ENCODE results near the gene NUDC. TPM values are rescaled to one million over a fixed set of nuclear protein-coding genes. Genes with fewer than 3 reads are reported as not detected.

The NUDC gene
- total and polyA plus RNA-seq, 10 of the 15 experiments (the other 5 are each of a cell fraction or from before 2014, with no cell fraction given) = 5.5 to 227 (median 67.4) TPM

GRCh38 chr1:26888231-26888630 lies 33.3 kb upstream of the NUDC start (continued):
- no peak for TF ChIP-seq BCL3 (IDR thresholded peaks at IDR 0.05; ENCODE audit: borderline replicate concordance, insufficient read depth, low read depth, low read length, poor library complexity, severe bottlenecking)

DNA sequence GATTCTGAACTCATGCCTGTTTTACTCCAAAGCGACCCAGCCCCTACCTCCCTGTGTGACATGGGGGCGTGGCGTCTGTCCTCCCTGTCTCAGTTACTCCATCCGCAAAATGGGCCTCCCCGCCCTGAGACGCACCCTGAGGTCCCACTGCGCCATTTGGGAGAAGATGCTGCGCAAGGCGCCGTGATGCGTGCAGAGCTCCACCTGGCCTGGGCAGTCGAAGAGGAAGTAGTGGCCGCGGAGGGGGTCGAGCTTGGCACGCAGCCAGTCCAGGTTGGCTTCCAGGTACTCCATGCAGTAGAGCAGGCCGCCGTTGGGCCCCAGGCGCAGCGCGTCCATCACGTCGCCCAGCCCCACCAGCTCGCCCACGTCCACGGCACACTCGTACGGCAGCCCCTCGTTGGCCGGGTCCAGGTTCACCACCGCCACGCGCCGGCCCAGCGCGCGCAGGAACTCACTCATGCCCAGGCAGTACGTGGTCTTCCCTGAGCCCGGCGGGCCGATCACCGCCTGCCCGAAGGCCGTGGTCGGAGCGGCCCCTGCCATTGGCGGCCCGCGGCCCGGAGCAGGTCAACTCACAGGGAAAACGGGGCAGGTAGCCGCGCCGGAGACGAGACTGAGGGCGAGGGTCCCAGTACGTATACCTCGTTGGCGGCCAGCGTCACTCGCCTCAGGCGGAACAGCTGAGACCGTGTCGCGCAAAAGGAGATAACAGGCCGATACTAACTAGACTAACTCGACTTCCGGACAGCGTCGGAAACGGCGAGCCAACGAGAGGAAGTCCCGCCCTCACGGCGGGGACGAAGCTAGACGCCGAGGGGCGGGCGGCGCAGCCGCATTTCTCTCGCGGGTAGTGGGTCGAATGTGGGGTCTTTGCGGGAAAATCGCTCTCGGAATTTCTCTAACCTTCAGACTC lies 31.7 kb upstream of the NUDC start, which contains the start of gene GPN2:
TSS of gene GPN2 (minus strand) at position 733 of the 916 bp plus-strand sequence. CDS start at position 546, 187 bp downstream.
- ATAC-seq = peak; percentile 98
- Histone ChIP-seq H3K9me3 (replicated peaks; ENCODE audit: control insufficient read depth, insufficient read depth, low read length) (no peaks in the 10 kb centered on the region), H3K4me3 (peak within 1 kb of the TSS; percentile 96), H3K27ac (ENCODE audit: control insufficient read depth, insufficient read depth) (peak within 1 kb of the TSS; percentile 82), H3K79me2 (ENCODE audit: control insufficient read depth, insufficient read depth, low read length) (peaks cover 23% of the 10 kb centered on the region), H2AFZ (ENCODE audit: control insufficient read depth, low read depth, low read length) (peak within 1 kb of the TSS; percentile 71), H4K20me1 (ENCODE audit: control insufficient read depth, insufficient read depth) (0 out of 2 replicates have a peak, but pooled peaks cover 3% of the 10 kb centered on the region), H3K36me3 (ENCODE audit: control insufficient read depth in 2 of 2, insufficient read depth in 2 of 2, low read length in 1 of 2) (peaks cover 9 to 14% of the 10 kb centered on the region in 2 experiments), H3K27me3 (replicated peaks in 1 of 2; ENCODE audit: control insufficient read depth in 2 of 2, insufficient read depth in 2 of 2, low read length in 1 of 2) (no peaks in the 10 kb centered on the region), H3K4me1 (ENCODE audit: control insufficient read depth, insufficient read depth, low read length) (peaks cover 9% of the 10 kb centered on the region), H3K9ac (ENCODE audit: control insufficient read depth, insufficient read depth, low read length) (peak within 1 kb of the TSS; percentile 92), H3K4me2 (ENCODE audit: control insufficient read depth, insufficient read depth) (peak within 1 kb of the TSS; percentile 99)
- CTCF ChIA-PET = interaction anchor here (0.6 to 4.8 kb wide), 11 partner anchors 9 to 359 kb away, joined by 3 to 31 read pairs (median 6); partner anchors contain the start of gene GPATCH3
- DNase-seq (ENCODE audit: low read depth, low spot score) = peak; percentile 46
- SMC1A ChIA-PET (ENCODE audit: uncharacterized antibody, unreplicated experiment) = interaction anchor here (0.6 to 4.4 kb wide), 9 partner anchors 8 to 287 kb away, joined by 3 to 18 read pairs (median 3); partner anchors contain the start of gene GPATCH3
- RAD21 ChIA-PET (ENCODE audit: unreplicated experiment) = interaction anchor here (0.5 to 2.0 kb wide), 7 partner anchors 11 to 389 kb away, joined by 3 to 12 read pairs (median 3); partner anchors contain the start of genes GPATCH3 and PIGV
- BruUV-seq (replicated peaks) = no TSS peak
- POLR2A ChIA-PET = interaction anchor here (0.5 to 3.1 kb wide), 7 partner anchors 10 to 265 kb away, joined by 3 to 33 read pairs (median 7); partner anchors contain the start of genes GPATCH3 and SLC9A1
- peak; percentile 91 for FAIRE-seq
- WGBS (ENCODE audit: insufficient coverage, insufficient replicate concordance, low lambda C conversion rate, missing lambda C conversion rate) = 1% methylated on average over 89 of the region's 89 CpGs
- in situ Hi-C loops (cut with MboI) (no loop called here), intact Hi-C loops (cut with micrococcal nuclease; ENCODE audit: unreplicated experiment) (no loop called here)
- 0 out of 2 replicates have a peak, but pooled peaks have one; percentile 26 for TF ChIP-seq SMARCA5 (IDR thresholded peaks at IDR 0.05)
- peak; percentile 75 for TF ChIP-seq POLR2AphosphoS2 (IDR thresholded peaks at IDR 0.05; ENCODE audit: low read depth, low read length)
- TF ChIP-seq MTA3 (IDR thresholded peaks at IDR 0.05; ENCODE audit: borderline replicate concordance, low read length) = peak; percentile 75; the same call in 1 of the 2 replicates
- no peak for TF ChIP-seq NR2C1 (IDR thresholded peaks at IDR 0.05)
- TF ChIP-seq TCF3 (IDR thresholded peaks at IDR 0.05; ENCODE audit: borderline replicate concordance, insufficient read depth, low read depth, low read length) = 0 out of 2 replicates have a peak, but pooled peaks have one; percentile 12
- no peak for TF ChIP-seq HDAC6 (IDR thresholded peaks at IDR 0.05; ENCODE audit: unreplicated experiment)
- no peak for TF ChIP-seq BMI1 (IDR thresholded peaks at IDR 0.05; ENCODE audit: borderline replicate concordance)
- TF ChIP-seq DPF2 (IDR thresholded peaks at IDR 0.05) = peak; percentile 20; the same call in 1 of the 2 replicates
- no peak for TF ChIP-seq NFYA (IDR thresholded peaks at IDR 0.05; ENCODE audit: borderline replicate concordance, low read depth, low read length)
- peak; percentile 51; the same call in 2 of the 3 replicates for TF ChIP-seq POU2F2 (IDR thresholded peaks at IDR 0.05; ENCODE audit: borderline replicate concordance, low read depth, low read length)
- TF ChIP-seq CEBPB (IDR thresholded peaks at IDR 0.05; ENCODE audit: borderline replicate concordance in 1 of 2, low read depth in 2 of 2, low read length in 2 of 2) = no peak
- peak; percentile 7 for TF ChIP-seq SP1 (IDR thresholded peaks at IDR 0.05; ENCODE audit: low read depth, low read length)
- 0 out of 2 replicates have a peak, but pooled peaks have one; percentile 33 for TF ChIP-seq CHD2 (IDR thresholded peaks at IDR 0.05; ENCODE audit: borderline replicate concordance, low read depth, low read length)
- TF ChIP-seq CBFB (IDR thresholded peaks at IDR 0.05; ENCODE audit: low read depth) = peak; percentile 47; the same call in 1 of the 2 replicates
- peak; percentile 73; the same call in 1 of the 2 replicates for TF ChIP-seq MXI1 (IDR thresholded peaks at IDR 0.05; ENCODE audit: low read depth, low read length)
- no peak; the same call in 1 of the 2 replicates for TF ChIP-seq RUNX3 (IDR thresholded peaks at IDR 0.05; ENCODE audit: low read length)

Measured in GM12878 (cell line).